HG03025 (cell line): ENCODE data around the gene TMIGD1.
"Not testable (repeated sequence)": the region's sequence is repeated elsewhere in the genome, so short reads cannot be mapped to it uniquely, and the experiment has no call there.

ENCODE experiments used
- ATAC-seq: cut with Tn5 transposase; IDR thresholded peaks from one replicate; pipeline ENCODE4 v1.9.1; 2021; ENCODE audit warnings: mild to moderate bottlenecking, moderate library complexity; ENCODE audit not compliant: unreplicated experiment, low FRiP score

Gene TMIGD1

GRCh38 chr17:30360086-30360808 is 26.4 kb upstream of the TMIGD1 start:
- no peak for ATAC-seq

GRCh38 chr17:30358055-30358760 is 24.4 kb upstream of the TMIGD1 start:
- no peak for ATAC-seq

GRCh38 chr17:30357476-30357875 is 23.6 kb upstream of the TMIGD1 start:
- no peak for ATAC-seq

DNA sequence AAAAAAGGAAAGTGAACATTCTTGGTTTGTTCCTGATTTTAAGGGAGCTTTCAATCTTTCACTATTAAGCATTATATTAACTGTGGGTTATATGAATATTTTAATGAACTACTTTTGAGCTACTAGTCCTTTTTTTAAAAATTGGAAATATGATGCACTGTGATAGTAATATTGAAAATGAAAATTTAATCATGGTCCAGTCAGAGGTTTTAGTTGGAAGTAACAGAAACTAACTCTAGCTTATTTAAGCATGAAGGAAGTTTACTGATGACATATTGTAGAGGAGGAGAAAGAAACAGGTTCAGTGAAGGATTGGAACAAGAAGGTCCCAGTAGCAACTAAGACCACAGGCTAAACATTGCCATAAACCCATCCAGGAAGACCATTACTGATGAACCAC is 20.8 kb upstream of the TMIGD1 start:
- ATAC-seq: no peak

- ATAC-seq: no peak
Measured at GRCh38 chr17:30352240-30352814, 18.5 kb upstream of the TMIGD1 start.

DNA sequence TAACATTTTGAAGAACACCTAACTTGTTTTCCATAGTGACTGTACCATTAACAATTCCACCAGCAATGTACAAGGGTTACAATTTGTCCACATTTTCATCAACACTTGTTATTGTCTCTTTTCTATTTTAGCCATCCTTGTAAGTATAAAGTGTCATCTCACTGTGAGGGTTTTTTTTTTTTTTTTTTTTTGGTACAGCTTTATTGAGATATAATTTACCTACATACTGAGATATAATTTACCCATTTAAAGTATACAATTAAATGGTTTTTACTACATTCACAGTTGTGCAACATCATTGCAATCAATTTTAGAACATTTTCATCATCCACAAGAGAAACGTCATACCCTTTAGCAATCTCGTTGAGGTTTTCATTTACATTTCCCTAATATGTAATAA is 17.9 kb upstream of the TMIGD1 start:
- ATAC-seq: no peak

DNA sequence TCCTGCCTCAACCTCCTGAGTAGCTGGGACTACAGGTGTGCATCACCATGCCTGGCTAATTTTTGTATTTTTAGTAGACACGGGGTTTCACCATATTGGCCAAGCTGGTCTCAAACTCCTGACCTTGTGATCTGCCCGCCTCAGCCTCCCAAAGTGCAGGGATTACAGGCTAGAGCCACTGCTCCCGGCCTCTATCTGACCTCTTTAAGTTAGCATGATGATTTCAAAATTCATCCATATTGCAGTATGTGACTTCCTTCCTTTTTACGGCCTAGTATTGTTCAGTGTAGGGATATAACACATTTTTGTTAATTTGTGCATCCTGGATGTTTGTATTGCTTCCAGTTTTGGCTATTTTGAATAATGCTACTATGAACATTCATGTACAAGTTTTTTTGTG is 17.4 kb upstream of the TMIGD1 start:
- ATAC-seq: not testable (repeated sequence)

- no peak for ATAC-seq
Measured at GRCh38 chr17:30349252-30349651, 15.4 kb upstream of the TMIGD1 start.

GRCh38 chr17:30347488-30347887 is 13.6 kb upstream of the TMIGD1 start:
- ATAC-seq: no peak

DNA sequence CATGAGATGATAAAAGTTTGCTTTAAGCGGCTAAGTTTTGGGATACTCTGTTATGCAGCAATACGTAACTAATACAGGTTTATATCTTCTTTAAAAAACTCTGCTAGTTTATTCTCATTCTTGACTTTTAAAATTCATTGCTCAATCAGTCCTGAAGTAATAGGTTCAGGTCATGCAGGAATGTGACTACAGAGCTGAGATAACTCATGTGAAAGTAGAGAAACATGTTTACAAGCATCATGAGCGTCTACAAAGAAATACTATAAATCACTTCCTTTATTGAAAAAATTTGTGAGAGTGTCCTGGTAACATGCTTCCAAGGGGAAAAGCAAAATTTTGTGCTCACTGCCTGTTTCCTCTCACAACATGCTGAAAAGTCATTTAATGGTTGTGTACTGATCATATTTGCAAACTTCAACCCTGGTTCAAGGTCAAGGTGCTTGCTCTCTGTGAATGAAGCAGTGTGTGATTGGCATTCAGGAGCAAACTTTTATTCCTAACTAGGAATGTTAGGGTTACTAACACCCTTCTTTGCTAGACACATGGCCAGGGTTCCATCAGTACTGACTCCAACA is 12.5 kb upstream of the TMIGD1 start:
- no peak for ATAC-seq

- no peak for ATAC-seq
Measured at GRCh38 chr17:30345527-30346075, 11.7 kb upstream of the TMIGD1 start.

DNA sequence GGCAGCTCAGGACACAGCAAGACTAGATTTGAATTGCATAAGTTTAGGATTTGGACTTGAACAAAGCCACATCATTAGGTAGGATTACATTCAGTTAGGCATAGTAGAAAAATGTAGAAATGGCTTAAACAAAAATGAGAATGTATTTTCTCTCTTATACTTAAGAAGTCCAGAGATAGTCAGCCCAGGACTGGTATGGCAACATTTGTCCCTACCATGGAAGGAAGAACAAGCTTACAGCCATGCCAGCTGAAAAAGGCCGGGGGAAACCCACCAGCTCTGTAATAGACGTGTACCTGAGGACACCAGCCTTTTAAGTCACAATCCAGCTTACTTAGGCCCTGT is 11.2 kb upstream of the TMIGD1 start:
- no peak for ATAC-seq

- no peak for ATAC-seq
Measured at GRCh38 chr17:30344283-30345088, 10.6 kb upstream of the TMIGD1 start.

DNA sequence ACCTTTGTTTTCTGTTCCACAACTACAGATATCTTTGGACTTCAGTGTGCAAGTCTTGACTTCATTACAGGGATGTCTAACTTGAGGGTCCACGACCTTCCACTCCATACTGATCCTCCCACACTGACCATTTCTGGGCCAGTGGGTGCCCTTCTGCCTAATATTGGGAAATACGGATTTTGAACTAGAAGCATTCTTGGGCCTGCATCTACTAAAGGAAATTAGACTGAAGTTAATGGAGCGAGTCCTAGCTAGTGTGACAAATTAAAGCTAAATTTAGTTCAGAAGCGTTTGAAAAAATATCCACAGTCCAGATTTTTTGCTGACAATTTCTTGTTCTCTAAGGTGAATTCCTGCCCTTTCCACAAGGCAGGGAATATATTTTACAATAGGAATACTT is 9.9 kb upstream of the TMIGD1 start:
- no peak for ATAC-seq

- ATAC-seq: not testable (repeated sequence)
Measured at GRCh38 chr17:30343244-30343643, 9.4 kb upstream of the TMIGD1 start.

- no peak for ATAC-seq
Measured at GRCh38 chr17:30341703-30342249, 7.9 kb upstream of the TMIGD1 start.

DNA sequence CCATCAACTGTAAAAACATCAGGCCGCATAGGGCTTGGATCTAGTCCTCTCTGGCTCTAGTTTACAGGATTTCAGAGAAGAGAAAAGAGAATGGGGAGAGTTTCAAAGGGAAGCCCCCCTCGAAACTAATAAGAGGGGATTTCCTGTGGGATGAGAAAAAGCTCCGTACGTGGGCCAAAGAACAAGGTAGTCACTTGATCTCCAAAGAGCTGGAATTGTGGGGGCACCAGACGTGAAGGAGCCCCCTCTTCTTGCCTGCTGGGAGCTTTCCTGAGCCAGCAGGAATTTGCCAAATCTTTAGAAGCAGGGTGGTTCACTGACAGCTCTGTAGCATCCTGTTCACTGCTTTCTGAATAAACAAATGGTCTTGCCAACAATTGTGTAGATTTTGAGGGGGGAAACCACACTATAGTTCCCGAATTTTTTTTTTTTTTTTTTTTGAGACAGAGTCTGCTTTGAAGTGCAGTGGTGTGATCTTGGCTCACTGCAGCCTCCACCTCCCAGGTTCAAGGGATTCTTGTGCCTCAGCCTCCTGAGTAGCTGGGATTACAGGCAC is 7.0 kb upstream of the TMIGD1 start:
- no peak for ATAC-seq

- no peak for ATAC-seq
Measured at GRCh38 chr17:30339086-30339485, 5.2 kb upstream of the TMIGD1 start.

GRCh38 chr17:30337393-30337999 is 3.6 kb upstream of the TMIGD1 start:
- ATAC-seq: no peak
